OCI-LY1 (cell line): ENCODE results near the gene BTNL2.

ENCODE experiments used
- H2AFZ ChIP-seq: fragments of 200-600 bp; sonication (generic), shearing (Covaris generic); 2 replicates; pipeline ENCODE4 v1.6.0; 2014; ENCODE audit warnings: antibody characterized with exemption, mild to moderate bottlenecking, low read length
- H3F3A ChIP-seq: fragments of 200-600 bp; sonication (generic), shearing (Covaris generic); 2 replicates; pipeline ENCODE4 v1.6.0; 2014; ENCODE audit warnings: mild to moderate bottlenecking, antibody characterized with exemption, low read length, moderate library complexity; ENCODE audit not compliant: insufficient read depth
- H3K27ac ChIP-seq: fragments of 200-600 bp; sonication (generic); 2 replicates; pipeline ENCODE4 v1.5.1; 2014; ENCODE audit warnings: low read length, mixed run types, mild to moderate bottlenecking, low read depth; ENCODE audit not compliant: poor library complexity, severe bottlenecking
- H3K27me3 ChIP-seq: fragments of 200-600 bp; sonication (generic); 2 replicates; pipeline ENCODE4 v1.6.0; 2014; ENCODE audit warnings: antibody characterized with exemption, mild to moderate bottlenecking, low read length, moderate library complexity; ENCODE audit not compliant: insufficient read depth
- H3K36me3 ChIP-seq: fragments of 200-600 bp; sonication (generic); 2 replicates; pipeline ENCODE4 v1.6.1; 2014; ENCODE audit warnings: mild to moderate bottlenecking, antibody characterized with exemption, low read length, moderate library complexity, mixed read lengths; ENCODE audit not compliant: insufficient read depth
- H3K4me1 ChIP-seq: fragments of 200-600 bp; sonication (generic); 2 replicates; pipeline ENCODE4 v1.5.1; 2014; ENCODE audit warnings: mild to moderate bottlenecking, low read length, moderate library complexity; ENCODE audit not compliant: insufficient read depth, severe bottlenecking
- H3K4me2 ChIP-seq: fragments of 200-600 bp; sonication (generic), shearing (Covaris generic); 2 replicates; pipeline ENCODE4 v1.6.1; 2014; ENCODE audit warnings: low read length
- H3K4me3 ChIP-seq: fragments of 200-600 bp; sonication (generic); 2 replicates; pipeline ENCODE4 v1.5.1; 2014; ENCODE audit warnings: low read length, low read depth, mild to moderate bottlenecking, mixed read lengths; ENCODE audit not compliant: poor library complexity, severe bottlenecking
- H3K79me2 ChIP-seq: fragments of 200-600 bp; shearing (Covaris generic); 2 replicates; pipeline ENCODE4 v1.6.1; 2016; ENCODE audit warnings: mixed run types, low read length, mixed read lengths; ENCODE audit not compliant: insufficient read depth
- H3K9ac ChIP-seq: fragments of 200-600 bp; sonication (generic), shearing (Covaris generic); 2 replicates; pipeline ENCODE4 v1.6.1; 2014; ENCODE audit warnings: mild to moderate bottlenecking, low read length, mixed read lengths
- H3K9me2 ChIP-seq: fragments of 200-600 bp; sonication (generic), shearing (Covaris generic); 2 replicates; pipeline ENCODE4 v1.6.1; 2014; ENCODE audit warnings: low read depth, mild to moderate bottlenecking, low read length, mixed read lengths
- H3K9me3 ChIP-seq: fragments of 200-600 bp; shearing (Covaris generic); 2 replicates; pipeline ENCODE4 v1.6.1; 2014; ENCODE audit warnings: low read length, mixed read lengths
- H4K20me1 ChIP-seq: fragments of 200-600 bp; sonication (generic), shearing (Covaris generic); 2 replicates; pipeline ENCODE4 v1.6.0; 2016; ENCODE audit warnings: mild to moderate bottlenecking, low read length; ENCODE audit not compliant: insufficient read depth
- EZH2 ChIP-seq: fragments of 200-600 bp; sonication (generic), shearing (Covaris generic); IDR thresholded peaks from 2 replicates; pipeline ENCODE4 v1.8.0; 2017; ENCODE audit warnings: borderline replicate concordance, mixed run types, mild to moderate bottlenecking, antibody characterized with exemption, low read length, moderate library complexity, mixed read lengths
- TF ChIP-seq, protein P1 (sequence below): fragments of 200-600 bp; sonication (generic), shearing (Covaris generic); IDR thresholded peaks from 2 replicates; pipeline ENCODE4 v1.5.1; 2017; ENCODE audit warnings: mild to moderate bottlenecking, antibody characterized with exemption, low read length, moderate library complexity, mixed read lengths

BTNL2 gene

DNA sequence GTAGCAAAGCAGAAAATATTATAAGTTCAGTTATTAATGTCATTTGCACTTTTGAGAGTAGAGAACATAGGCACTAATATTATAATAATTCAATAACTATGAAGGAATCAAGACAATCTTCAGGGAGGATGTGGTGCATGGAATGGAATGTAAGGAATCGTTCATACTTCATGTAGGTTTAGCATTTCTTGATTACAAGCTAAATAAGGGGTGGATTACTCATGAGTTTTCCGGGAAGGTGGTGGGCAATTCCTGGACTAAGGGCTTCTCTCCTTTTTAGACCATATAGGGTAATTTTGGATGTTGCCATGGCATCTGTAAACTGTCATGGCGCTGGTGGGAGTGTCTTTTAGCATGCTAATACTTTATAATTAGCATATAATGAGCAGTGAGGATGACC is 9.1 kb upstream of the BTNL2 start:
- H3K4me1 ChIP-seq = peaks cover 4% of the 10 kb centered on the region
- TF ChIP-seq, protein P1, sequence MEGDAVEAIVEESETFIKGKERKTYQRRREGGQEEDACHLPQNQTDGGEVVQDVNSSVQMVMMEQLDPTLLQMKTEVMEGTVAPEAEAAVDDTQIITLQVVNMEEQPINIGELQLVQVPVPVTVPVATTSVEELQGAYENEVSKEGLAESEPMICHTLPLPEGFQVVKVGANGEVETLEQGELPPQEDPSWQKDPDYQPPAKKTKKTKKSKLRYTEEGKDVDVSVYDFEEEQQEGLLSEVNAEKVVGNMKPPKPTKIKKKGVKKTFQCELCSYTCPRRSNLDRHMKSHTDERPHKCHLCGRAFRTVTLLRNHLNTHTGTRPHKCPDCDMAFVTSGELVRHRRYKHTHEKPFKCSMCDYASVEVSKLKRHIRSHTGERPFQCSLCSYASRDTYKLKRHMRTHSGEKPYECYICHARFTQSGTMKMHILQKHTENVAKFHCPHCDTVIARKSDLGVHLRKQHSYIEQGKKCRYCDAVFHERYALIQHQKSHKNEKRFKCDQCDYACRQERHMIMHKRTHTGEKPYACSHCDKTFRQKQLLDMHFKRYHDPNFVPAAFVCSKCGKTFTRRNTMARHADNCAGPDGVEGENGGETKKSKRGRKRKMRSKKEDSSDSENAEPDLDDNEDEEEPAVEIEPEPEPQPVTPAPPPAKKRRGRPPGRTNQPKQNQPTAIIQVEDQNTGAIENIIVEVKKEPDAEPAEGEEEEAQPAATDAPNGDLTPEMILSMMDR = no peak
- no peak for TF ChIP-seq EZH2
- no peak overlapping the region for H3K4me3 ChIP-seq
- no peak overlapping the region for H3K9ac ChIP-seq
- no peaks in the 10 kb centered on the region for H3K27me3 ChIP-seq
- H3K36me3 ChIP-seq = no peaks in the 10 kb centered on the region
- H3K79me2 ChIP-seq = no peaks in the 10 kb centered on the region
- H3K4me2 ChIP-seq = peak overlapping the region; percentile 12; the same call in 1 of the 2 replicates
- H3F3A ChIP-seq = no peaks in the 10 kb centered on the region
- no peaks in the 10 kb centered on the region for H3K9me3 ChIP-seq
- H3K9me2 ChIP-seq = no peaks in the 10 kb centered on the region
- no peak overlapping the region for H2AFZ ChIP-seq
- H4K20me1 ChIP-seq = no peaks in the 10 kb centered on the region
- H3K27ac ChIP-seq = no peak overlapping the region

DNA sequence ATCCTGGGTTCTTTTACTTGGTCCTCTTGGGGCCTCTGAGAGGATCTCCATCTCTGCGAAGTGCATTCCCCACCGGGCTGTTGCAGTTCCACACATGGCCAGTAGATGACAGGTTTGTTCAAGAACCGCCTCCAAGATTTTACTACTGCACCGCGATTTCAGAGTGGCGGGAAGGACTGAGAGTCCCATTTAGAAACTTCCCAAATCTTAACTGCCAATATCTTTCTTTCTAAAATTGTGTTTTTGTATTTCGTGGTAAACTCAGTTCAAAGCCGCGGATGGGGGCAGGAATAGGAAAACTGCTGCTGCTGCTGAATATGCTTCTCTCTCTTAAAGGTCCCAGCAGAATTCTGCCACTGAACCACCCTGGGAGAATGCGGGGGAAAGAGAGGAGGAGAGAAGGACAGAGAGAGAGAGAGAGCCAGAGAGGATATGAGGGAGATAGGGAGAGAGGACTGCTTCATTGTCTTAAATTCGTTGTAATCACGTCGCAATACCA is 8.6 kb upstream of the BTNL2 start:
- H3K27ac ChIP-seq = no peak overlapping the region
- peaks cover 4% of the 10 kb centered on the region for H3K4me1 ChIP-seq
- no peaks in the 10 kb centered on the region for H3F3A ChIP-seq
- peak overlapping the region; percentile 12; the same call in 1 of the 2 replicates for H3K4me2 ChIP-seq
- no peak overlapping the region for H3K4me3 ChIP-seq
- H3K9me3 ChIP-seq = no peaks in the 10 kb centered on the region
- TF ChIP-seq, protein P1 = peak; percentile 97
- no peak for TF ChIP-seq EZH2
- no peaks in the 10 kb centered on the region for H3K27me3 ChIP-seq
- no peaks in the 10 kb centered on the region for H3K36me3 ChIP-seq
- H3K79me2 ChIP-seq = no peaks in the 10 kb centered on the region
- H3K9ac ChIP-seq = no peak overlapping the region
- no peaks in the 10 kb centered on the region for H4K20me1 ChIP-seq
- H2AFZ ChIP-seq = no peak overlapping the region
- H3K9me2 ChIP-seq = no peaks in the 10 kb centered on the region

DNA sequence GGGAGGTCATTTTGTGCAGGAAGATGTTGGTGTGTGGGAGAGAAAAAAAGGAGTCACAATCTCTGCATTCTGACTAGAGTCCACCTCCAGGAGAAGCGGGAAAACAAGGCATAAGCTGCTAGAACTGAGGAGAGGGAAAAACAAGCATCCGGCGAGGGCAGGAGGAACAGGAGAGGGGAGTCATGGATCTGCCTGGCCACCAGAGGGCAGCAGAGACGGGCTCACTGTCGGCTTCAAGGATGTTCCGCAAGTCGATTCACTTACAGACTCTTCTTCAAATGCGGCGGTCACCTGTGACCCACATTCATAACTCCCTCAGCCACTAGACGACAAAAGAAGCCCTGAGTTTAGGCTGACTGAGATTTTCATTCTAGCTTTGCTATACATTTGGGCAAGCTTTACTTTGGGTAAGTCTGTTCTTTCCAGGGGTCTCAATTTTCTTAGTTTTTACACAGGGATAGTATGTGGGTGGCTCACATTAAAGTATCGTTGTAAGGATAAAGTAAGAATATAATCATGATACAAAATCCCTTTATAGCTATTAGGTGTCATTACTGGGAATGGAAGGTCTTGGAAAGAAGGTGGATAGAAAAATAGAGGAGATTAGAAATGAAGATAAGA is 6.6 kb upstream of the BTNL2 start:
- Histone ChIP-seq H3K79me2 (no peaks in the 10 kb centered on the region), H4K20me1 (no peaks in the 10 kb centered on the region), H3K9me3 (no peaks in the 10 kb centered on the region), H3K9ac (no peak overlapping the region), H3K36me3 (no peaks in the 10 kb centered on the region), H3K4me2 (no peak overlapping the region), H3K4me3 (no peak overlapping the region), H3K27ac (no peak overlapping the region), H2AFZ (no peak overlapping the region), H3K27me3 (no peaks in the 10 kb centered on the region), H3F3A (no peaks in the 10 kb centered on the region), H3K9me2 (no peaks in the 10 kb centered on the region), H3K4me1 (peaks cover 4% of the 10 kb centered on the region)
- TF ChIP-seq, protein P1 = peak; percentile 90
- no peak for TF ChIP-seq EZH2
